Body of pancreas (tissue), 4 donors: ENCODE data around the gene NIPA2. TPM values are rescaled to one million over a fixed set of nuclear protein-coding genes. Genes with fewer than 3 reads are reported as not detected.

Experiments
- ATAC-seq: fragments of 150-250 bp; one replicate; pipeline ENCODE4 v1.9.1; 2016
- DNase-seq, 4 donors: peaks; one replicate each; pipeline ENCODE4 v3.0.0-alpha.2; 2019
- H3K27ac ChIP-seq, 4 donors: fragments of 200-600 bp; sonication (generic); 1 replicate in 3 of 4; 2 replicates in 1 of 4; pipeline versions ENCODE4 v1.5.1 to v1.6.1; 2016 to 2019; ENCODE audit warnings: mild to moderate bottlenecking in 1 of 4, mixed read lengths in 1 of 4, moderate library complexity in 1 of 4
- H3K27me3 ChIP-seq, 2 donors: fragments of 200-600 bp; sonication (generic); one replicate each; pipeline ENCODE4 v1.6.0; 2016; ENCODE audit warnings: mild to moderate bottlenecking in 1 of 2
- H3K36me3 ChIP-seq, 2 donors: fragments of 200-600 bp; sonication (generic); replicated peaks in 1 of 2; 2 replicates each; pipeline ENCODE4 v1.5.1; 2016; ENCODE audit warnings: low read depth in 2 of 2; ENCODE audit not compliant: insufficient read depth in 1 of 2
- H3K4me1 ChIP-seq: fragments of 200-600 bp; sonication (generic); one replicate; pipeline ENCODE4 v1.6.0; 2016
- H3K4me3 ChIP-seq, 2 donors: fragments of 200-600 bp; sonication (generic); 1 replicate in 1 of 2; 2 replicates in 1 of 2; pipeline ENCODE4 v1.5.1; 2016 to 2019
- H3K9me3 ChIP-seq, 3 donors: fragments of 200-600 bp; sonication (generic); 1 replicate in 2 of 3; 2 replicates in 1 of 3; pipeline ENCODE4 v1.5.1; 2016
- POLR2A ChIP-seq, 3 donors: fragments of 450-650 bp; IDR thresholded peaks; one replicate each; pipeline ENCODE4 v1.6.1; 2016; ENCODE audit warnings: antibody characterized with exemption in 3 of 3, mild to moderate bottlenecking in 2 of 3
- WGBS, 2 donors: methylation state at CpG; one replicate each; pipeline ENCODE4 v1.1.5; 2017; 5-methylcytosine and 5-hydroxymethylcytosine counted together
- intact Hi-C: fragments of 100-400 bp; cut with DNase I; formaldehyde crosslinking; loops from one replicate; pipeline ENCODE4 v1.15.1; 2023
- total RNA-seq, 2 donors: library from RNA; depleted of rRNA; stranded (reverse); fragments of >200 nt; gene quantifications; one replicate each; pipeline ENCODE4 v1.1.0, GENCODE V29; 2016
- TF ChIP-seq, protein P1 (sequence below), 7 experiments: fragments of 450-650 bp in 4 of 7; fragments of 200-600 bp in 3 of 7; sonication (generic) in 3 of 7; IDR thresholded peaks; one replicate each; pipeline ENCODE4 v1.5.1; 2016 to 2019; ENCODE audit warnings: antibody characterized with exemption in 7 of 7

The NIPA2 gene
- total RNA-seq, 2 donors from 2014 or later = 21.8 to 37.2 TPM

DNA sequence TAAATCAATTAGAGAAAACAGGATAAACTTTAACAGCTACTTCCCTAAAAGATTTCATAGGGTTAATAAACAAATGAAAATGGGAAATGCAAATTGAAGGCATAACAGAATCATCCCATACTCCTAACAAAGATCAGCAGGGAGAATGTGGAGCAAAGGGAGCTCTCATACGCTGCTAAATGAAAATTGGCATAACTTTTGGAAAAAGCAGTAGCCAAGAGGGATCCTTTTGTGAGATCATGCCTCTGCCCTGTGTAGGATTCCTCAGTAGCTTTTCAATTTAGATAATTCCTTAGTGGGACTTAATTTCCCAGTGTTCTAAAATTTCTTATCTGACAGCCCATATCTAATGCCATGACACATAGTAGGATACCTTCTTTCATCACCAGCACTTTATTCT is 18.2 kb downstream of the NIPA2 start:
- Histone ChIP-seq H3K27ac (no peak overlapping the region), H3K4me3 (no peak overlapping the region), H3K4me1 (no peaks in the 10 kb centered on the region), H3K9me3 (no peaks in the 10 kb centered on the region), H3K27me3 (no peaks in the 10 kb centered on the region), H3K36me3 (peaks cover 8 to 10% of the 10 kb centered on the region in 2 donors)
- WGBS, 2 donors = 87 to 94% methylated on average over 1 of the region's 1 CpG
- intact Hi-C loops = no loop called here
- ATAC-seq = no peak
- TF ChIP-seq, protein P1, sequence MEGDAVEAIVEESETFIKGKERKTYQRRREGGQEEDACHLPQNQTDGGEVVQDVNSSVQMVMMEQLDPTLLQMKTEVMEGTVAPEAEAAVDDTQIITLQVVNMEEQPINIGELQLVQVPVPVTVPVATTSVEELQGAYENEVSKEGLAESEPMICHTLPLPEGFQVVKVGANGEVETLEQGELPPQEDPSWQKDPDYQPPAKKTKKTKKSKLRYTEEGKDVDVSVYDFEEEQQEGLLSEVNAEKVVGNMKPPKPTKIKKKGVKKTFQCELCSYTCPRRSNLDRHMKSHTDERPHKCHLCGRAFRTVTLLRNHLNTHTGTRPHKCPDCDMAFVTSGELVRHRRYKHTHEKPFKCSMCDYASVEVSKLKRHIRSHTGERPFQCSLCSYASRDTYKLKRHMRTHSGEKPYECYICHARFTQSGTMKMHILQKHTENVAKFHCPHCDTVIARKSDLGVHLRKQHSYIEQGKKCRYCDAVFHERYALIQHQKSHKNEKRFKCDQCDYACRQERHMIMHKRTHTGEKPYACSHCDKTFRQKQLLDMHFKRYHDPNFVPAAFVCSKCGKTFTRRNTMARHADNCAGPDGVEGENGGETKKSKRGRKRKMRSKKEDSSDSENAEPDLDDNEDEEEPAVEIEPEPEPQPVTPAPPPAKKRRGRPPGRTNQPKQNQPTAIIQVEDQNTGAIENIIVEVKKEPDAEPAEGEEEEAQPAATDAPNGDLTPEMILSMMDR (IDR thresholded peaks at IDR 0.05) = no peak
- no peak for DNase-seq

DNA sequence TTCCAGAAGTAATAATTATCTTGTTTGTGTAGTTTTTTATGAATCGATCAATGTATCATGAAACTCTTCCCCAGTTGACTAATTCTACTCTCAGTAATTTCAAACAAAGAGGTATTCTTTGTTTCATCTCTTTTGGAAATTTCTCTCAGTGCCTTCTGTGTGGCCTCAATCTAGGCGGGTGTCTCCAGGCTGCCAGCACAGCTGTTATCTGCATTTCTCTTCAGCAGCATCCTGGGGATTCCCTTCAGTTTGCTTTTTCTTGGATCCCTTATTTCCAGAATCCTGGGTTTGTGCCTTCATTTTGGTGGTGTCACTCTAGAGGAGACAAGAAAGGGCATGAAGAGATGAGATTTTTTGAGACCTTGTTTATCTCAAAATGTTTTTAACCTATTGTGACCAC is 22.7 kb downstream of the NIPA2 start:
- no peaks in the 10 kb centered on the region for H3K27me3 ChIP-seq
- no peak overlapping the region for H3K4me3 ChIP-seq
- intact Hi-C loops = no loop called here
- ATAC-seq (no peak), DNase-seq (no peak)
- TF ChIP-seq, protein P1 (IDR thresholded peaks at IDR 0.05) = no peak
- TF ChIP-seq POLR2A (IDR thresholded peaks at IDR 0.05) = no peak
- H3K4me1 ChIP-seq = peaks cover 13% of the 10 kb centered on the region
- no peaks in the 10 kb centered on the region for H3K9me3 ChIP-seq
- WGBS, 2 donors = 85 to 89% methylated on average over 2 of the region's 2 CpGs
- peaks cover 0 to 6% of the 10 kb centered on the region in 2 donors for H3K36me3 ChIP-seq
- no peak overlapping the region for H3K27ac ChIP-seq

DNA sequence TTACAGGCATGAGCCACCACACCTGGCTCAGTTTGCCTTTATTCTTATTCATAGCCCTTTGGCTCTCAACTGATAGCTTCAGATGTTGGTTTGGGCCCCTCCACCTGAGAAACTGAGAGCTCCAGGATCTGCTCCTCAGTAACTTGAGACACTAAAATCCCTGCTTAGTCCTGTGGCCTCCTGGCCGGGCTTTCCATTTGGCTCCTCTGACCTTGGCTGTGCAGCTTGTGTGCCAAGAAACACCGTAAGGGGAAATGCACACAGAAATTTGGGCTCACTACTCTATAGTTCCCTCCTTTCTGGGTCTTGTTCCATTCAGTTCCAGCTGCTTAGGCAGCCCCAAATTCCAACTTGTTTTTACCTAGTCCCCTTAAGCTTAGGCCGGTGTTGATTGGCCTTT is 24.9 kb downstream of the NIPA2 start:
- peak overlapping the region in 3 of 4 donors; percentile 23 to 63 (median 31) for H3K27ac ChIP-seq
- DNase-seq = peak; percentile 54 to 70 (median 64)
- peaks cover 0 to 20% of the 10 kb centered on the region in 2 donors for H3K36me3 ChIP-seq
- 28 to 44% methylated on average over 3 of the region's 3 CpGs for WGBS, 2 donors
- no peaks in the 10 kb centered on the region for H3K9me3 ChIP-seq
- no peak overlapping the region for H3K4me3 ChIP-seq
- H3K4me1 ChIP-seq = peaks cover 13% of the 10 kb centered on the region
- intact Hi-C loops = no loop called here
- ATAC-seq = peak; percentile 86
- no peak for TF ChIP-seq POLR2A (IDR thresholded peaks at IDR 0.05)
- TF ChIP-seq, protein P1 (IDR thresholded peaks at IDR 0.05) = no peak
- no peaks in the 10 kb centered on the region for H3K27me3 ChIP-seq

DNA sequence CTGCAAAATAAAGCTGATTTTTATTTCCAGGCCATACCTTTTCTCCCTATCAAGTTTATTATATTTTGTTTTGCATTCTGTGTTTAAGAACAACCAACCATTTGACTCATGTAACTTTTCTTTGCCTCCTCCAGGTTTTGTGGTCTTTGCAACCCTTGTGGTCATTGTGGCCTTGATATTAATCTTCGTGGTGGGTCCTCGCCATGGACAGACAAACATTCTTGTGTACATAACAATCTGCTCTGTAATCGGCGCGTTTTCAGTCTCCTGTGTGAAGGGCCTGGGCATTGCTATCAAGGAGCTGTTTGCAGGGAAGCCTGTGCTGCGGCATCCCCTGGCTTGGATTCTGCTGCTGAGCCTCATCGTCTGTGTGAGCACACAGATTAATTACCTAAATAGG is 27.6 kb downstream of the NIPA2 start:
- intact Hi-C loops = no loop called here
- no peak overlapping the region for H3K27ac ChIP-seq
- TF ChIP-seq, protein P1 (IDR thresholded peaks at IDR 0.05) = no peak
- TF ChIP-seq POLR2A (IDR thresholded peaks at IDR 0.05) = no peak
- H3K4me3 ChIP-seq = no peak overlapping the region
- ATAC-seq (no peak), DNase-seq (no peak)
- no peaks in the 10 kb centered on the region for H3K9me3 ChIP-seq
- H3K27me3 ChIP-seq = no peaks in the 10 kb centered on the region
- WGBS, 2 donors = 39 to 48% methylated on average over 7 of the region's 7 CpGs
- peaks cover 0 to 29% of the 10 kb centered on the region in 2 donors for H3K36me3 ChIP-seq
- peaks cover 13% of the 10 kb centered on the region for H3K4me1 ChIP-seq

DNA sequence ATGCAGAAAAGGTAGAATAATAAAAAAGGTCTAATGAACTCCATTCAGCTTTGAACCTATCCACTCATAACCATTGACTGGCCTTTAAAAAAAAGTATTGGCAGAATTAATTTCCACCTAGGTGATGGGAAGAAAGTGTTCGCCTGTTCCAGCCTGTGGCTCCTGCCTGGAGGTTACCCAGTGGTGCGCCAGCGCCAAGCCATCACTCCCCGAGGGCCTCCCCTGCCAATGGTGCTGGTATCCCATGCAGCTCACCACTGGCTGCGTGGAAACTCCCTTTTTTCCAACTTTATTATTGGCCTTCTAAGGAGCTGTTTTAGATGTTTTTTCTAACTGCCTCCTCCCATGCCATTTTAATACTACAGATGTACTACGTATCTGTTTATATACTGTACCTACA is 29.4 kb downstream of the NIPA2 start:
- intact Hi-C loops = no loop called here
- no peaks in the 10 kb centered on the region for H3K9me3 ChIP-seq
- H3K36me3 ChIP-seq = peaks cover 0 to 32% of the 10 kb centered on the region in 2 donors
- peaks cover 13% of the 10 kb centered on the region for H3K4me1 ChIP-seq
- no peak overlapping the region for H3K4me3 ChIP-seq
- TF ChIP-seq, protein P1 (IDR thresholded peaks at IDR 0.05) = no peak
- TF ChIP-seq POLR2A (IDR thresholded peaks at IDR 0.05) = no peak
- ATAC-seq = no peak
- WGBS, 2 donors = 85 to 97% methylated on average over 6 of the region's 6 CpGs
- DNase-seq = no peak
- no peaks in the 10 kb centered on the region for H3K27me3 ChIP-seq
- no peak overlapping the region for H3K27ac ChIP-seq
